ENCODE measurements around the gene TM6SF1.

TM6SF1 gene

DNA sequence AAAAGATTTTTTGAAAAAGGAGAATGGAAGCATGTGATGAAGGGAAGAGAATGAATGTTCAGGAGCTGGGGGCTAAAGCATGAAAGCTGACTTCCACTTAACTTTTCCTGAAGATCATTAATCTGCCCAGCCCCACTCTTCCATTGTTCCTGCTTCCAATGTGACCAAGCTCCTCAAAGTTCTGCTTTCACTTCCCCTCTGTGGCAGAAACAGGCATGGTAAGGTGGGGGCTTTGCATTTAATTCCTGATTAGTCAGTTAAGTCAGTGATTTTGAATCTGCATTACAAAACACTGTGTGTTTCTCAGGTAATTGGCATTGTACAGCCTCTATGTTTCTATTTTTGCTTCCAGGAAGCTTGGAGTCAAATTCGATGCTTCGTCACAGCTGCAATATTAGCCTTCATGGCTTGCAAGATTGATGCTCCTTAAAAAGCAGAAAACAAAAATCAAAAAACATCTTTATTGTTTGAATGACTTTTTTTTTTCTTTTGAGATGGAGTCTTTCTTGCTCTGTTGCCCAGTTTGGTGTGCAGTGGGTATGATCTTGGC lies 7.3 kb upstream of the TM6SF1 start:
- CTCF ChIA-PET = no interaction called here
- DNase-seq (ENCODE audit: low read depth, low spot score) = no peak
- TF ChIP-seq, protein P1, sequence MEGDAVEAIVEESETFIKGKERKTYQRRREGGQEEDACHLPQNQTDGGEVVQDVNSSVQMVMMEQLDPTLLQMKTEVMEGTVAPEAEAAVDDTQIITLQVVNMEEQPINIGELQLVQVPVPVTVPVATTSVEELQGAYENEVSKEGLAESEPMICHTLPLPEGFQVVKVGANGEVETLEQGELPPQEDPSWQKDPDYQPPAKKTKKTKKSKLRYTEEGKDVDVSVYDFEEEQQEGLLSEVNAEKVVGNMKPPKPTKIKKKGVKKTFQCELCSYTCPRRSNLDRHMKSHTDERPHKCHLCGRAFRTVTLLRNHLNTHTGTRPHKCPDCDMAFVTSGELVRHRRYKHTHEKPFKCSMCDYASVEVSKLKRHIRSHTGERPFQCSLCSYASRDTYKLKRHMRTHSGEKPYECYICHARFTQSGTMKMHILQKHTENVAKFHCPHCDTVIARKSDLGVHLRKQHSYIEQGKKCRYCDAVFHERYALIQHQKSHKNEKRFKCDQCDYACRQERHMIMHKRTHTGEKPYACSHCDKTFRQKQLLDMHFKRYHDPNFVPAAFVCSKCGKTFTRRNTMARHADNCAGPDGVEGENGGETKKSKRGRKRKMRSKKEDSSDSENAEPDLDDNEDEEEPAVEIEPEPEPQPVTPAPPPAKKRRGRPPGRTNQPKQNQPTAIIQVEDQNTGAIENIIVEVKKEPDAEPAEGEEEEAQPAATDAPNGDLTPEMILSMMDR (IDR thresholded peaks at IDR 0.05; ENCODE audit: insufficient read depth, low read length, missing control alignments) = no peak
- no peak overlapping the region for H3K4me3 ChIP-seq (ENCODE audit: low read depth, low read length)
- POLR2A ChIA-PET = no interaction called here

- TF ChIP-seq, protein P1 (IDR thresholded peaks at IDR 0.05; ENCODE audit: insufficient read depth, low read length, missing control alignments) = no peak
- ChIA-PET CTCF (no interaction called here), POLR2A (no interaction called here)
- H3K4me3 ChIP-seq (ENCODE audit: low read depth, low read length) = no peak overlapping the region
- no peak for DNase-seq (ENCODE audit: low read depth, low spot score)
Observed at GRCh38 chr15:83102346-83102745, 5.1 kb upstream of the TM6SF1 start.

DNA sequence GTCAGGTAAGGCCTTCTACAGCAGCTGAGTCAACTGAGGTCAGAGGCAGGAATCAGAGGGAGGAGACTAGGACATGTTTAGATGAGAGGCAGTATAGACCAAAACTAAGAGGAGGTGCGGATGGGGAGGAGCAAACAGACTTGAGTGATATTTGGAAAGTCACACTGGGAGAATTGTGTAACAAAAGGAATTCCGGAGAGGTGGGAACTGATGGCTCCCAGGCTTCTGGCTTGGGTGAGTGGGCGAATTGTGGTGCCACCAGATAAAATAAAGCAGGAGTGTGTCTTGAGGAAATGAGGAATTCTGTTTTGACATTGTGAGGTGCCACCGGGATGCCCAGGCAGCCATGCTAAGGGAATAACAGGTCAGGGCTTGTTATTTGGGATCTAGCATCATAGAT lies 3.3 kb upstream of the TM6SF1 start:
- TF ChIP-seq, protein P1 (IDR thresholded peaks at IDR 0.05; ENCODE audit: insufficient read depth, low read length, missing control alignments) = no peak
- ChIA-PET POLR2A (no interaction called here), CTCF (interaction anchor here (0.7 kb wide), 1 partner anchor 93 kb away, joined by 3 read pairs; the partner anchor contains the start of gene C15orf40)
- no peak overlapping the region for H3K4me3 ChIP-seq (ENCODE audit: low read depth, low read length)
- no peak for DNase-seq (ENCODE audit: low read depth, low spot score)

DNA sequence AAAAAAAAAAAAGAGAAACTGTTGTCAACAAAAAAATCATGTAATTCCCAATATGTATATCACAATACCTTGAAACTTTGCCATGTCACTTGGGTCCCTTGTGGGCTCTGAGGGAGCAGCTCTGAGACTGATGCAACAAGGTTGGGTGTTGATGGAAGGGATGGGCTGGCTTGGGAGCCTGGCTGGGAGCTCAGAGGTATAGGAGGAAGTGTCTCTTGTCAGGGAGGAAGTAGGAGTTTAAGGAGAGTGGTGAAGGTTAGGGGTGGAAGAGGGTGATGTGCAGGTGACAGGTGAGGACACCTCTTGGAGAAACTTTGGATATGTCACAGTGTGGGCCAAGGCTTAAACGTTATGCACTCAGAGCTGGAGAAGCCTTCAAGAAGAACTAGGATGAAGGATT lies 2.0 kb upstream of the TM6SF1 start:
- no peak for DNase-seq (ENCODE audit: low read depth, low spot score)
- H3K4me3 ChIP-seq (ENCODE audit: low read depth, low read length) = no peak overlapping the region
- POLR2A ChIA-PET = no interaction called here
- CTCF ChIA-PET = no interaction called here
- TF ChIP-seq, protein P1 (IDR thresholded peaks at IDR 0.05; ENCODE audit: insufficient read depth, low read length, missing control alignments) = no peak

GRCh38 chr15:83107841-83108181 lies 366 bp downstream of the TM6SF1 start:
- TF ChIP-seq, protein P1 (IDR thresholded peaks at IDR 0.05; ENCODE audit: insufficient read depth, low read length, missing control alignments) = no peak
- no peak for DNase-seq (ENCODE audit: low read depth, low spot score)
- CTCF ChIA-PET = interaction anchor here (1.5 kb wide), 1 partner anchor 96 kb away, joined by 4 read pairs; the partner anchor contains the start of gene C15orf40
- POLR2A ChIA-PET = interaction anchor here (1.0 kb wide), 1 partner anchor 41 kb away, joined by 3 read pairs; the partner anchor contains the start of gene BTBD1
- H3K4me3 ChIP-seq (ENCODE audit: low read depth, low read length) = peak overlapping the region; percentile 56

DNA sequence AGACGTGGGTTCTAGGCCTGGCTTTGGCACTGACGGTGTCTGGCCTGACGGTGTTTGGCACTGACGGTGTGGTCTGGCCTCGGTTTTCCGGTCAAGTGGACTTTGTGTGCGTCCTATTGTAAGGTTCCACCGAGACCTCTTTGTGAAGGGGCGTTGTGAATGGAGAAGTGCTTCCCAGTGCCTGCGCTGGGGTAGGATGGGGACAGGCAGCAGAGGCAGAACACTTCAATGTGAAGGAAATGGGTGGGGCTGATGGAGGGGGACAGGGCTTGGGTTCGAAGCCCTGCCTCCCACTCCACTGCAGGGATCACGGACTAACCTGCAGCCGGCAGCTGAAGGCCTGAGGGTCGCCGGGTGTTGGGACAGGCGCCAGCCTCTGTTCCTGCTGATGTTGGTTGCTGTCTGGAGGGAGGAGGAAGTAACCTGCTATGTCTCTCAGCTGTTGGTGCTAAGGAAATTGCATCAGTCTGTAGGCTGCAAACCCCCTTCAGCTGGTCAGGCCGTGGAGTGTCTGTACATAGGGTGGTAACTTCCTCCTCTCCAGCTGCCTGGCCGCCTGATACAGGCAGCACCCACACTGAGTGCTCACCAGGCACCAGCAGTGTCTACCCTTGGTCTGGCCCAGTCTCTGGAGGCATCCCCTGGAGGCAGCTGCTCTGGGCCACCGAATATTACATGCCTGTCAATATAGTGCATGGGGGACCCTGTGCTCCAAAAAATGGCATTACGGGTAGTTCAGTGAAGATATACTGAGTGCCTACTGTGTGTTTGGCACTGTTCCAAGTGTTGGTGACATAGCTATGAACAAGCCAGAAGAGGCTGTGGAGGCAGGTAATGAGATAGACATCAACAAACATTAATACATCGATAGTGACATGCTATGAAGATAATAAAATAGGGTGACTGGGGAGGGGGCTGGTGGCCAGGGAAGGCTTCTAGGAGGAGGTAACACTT lies 1.1 kb downstream of the TM6SF1 start:
- ChIA-PET POLR2A (interaction anchor here (1.0 kb wide), 1 partner anchor 42 kb away, joined by 3 read pairs; the partner anchor contains the start of gene BTBD1), CTCF (interaction anchor here (1.5 kb wide), 1 partner anchor 97 kb away, joined by 4 read pairs; the partner anchor contains the start of gene C15orf40)
- TF ChIP-seq, protein P1 (IDR thresholded peaks at IDR 0.05; ENCODE audit: insufficient read depth, low read length, missing control alignments) = no peak
- H3K4me3 ChIP-seq (ENCODE audit: low read depth, low read length) = peak overlapping the region; percentile 30
- DNase-seq (ENCODE audit: low read depth, low spot score) = no peak

Measured in AG04449 (cell line).